Effector memory CD8-positive, alpha-beta T cell (primary cell): ENCODE data around the gene EGFLAM.

Experiments
- ATAC-seq: fragments of 150-1000 bp; cut with Tn5 transposase; replicated peaks from 2 replicates; pipeline ENCODE4 v1.10.0; 2021; ENCODE audit warnings: mild to moderate bottlenecking, moderate library complexity
- DNase-seq, 3 experiments: peaks; one replicate each; pipeline ENCODE4 v3.0.0; 2021
- H3K27ac Mint-ChIP-seq, 2 donors: one replicate each; pipeline ENCODE4 v1.8.0; 2022; ENCODE audit warnings: mild to moderate bottlenecking in 2 of 2, mixed read lengths in 2 of 2, moderate library complexity in 2 of 2
- H3K27me3 Mint-ChIP-seq, 2 donors: one replicate each; pipeline ENCODE4 v1.8.0; 2022; ENCODE audit warnings: mixed read lengths in 2 of 2
- H3K36me3 Mint-ChIP-seq: one replicate; pipeline ENCODE4 v1.8.0; 2022; ENCODE audit warnings: mild to moderate bottlenecking, moderate library complexity, mixed read lengths; ENCODE audit not compliant: insufficient read depth
- H3K4me1 Mint-ChIP-seq, 2 donors: one replicate each; pipeline ENCODE4 v1.8.0; 2022; ENCODE audit warnings: low read depth in 2 of 2, mixed read lengths in 2 of 2
- H3K4me3 Mint-ChIP-seq, 2 donors: one replicate each; pipeline ENCODE4 v1.8.0; 2022; ENCODE audit warnings: mild to moderate bottlenecking in 2 of 2, mixed read lengths in 2 of 2, moderate library complexity in 2 of 2
- H3K9me3 Mint-ChIP-seq, 2 donors: one replicate each; pipeline ENCODE4 v1.8.0; 2022; ENCODE audit warnings: mixed read lengths in 2 of 2

The EGFLAM gene

DNA sequence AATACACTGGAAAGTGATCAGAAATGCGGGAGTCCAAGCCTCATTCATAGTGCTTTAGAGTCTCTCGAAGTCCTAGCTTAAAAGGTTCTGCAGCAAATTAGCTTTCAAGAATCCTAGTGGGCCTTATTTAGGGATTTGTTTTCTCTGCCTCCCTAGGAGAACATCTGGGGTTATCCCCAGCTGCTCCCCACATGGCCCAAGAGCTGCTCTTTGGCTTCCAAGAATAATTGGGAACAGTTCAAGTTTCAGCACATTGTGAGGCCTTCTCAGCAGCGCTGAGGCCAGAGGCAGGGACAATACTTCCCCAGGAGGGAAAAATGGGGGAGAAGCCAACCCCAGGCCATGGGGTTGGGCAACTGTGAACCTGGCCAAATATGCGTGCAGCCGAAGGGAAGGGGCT is 189.4 kb downstream of the EGFLAM start:
- no peak for DNase-seq
- no peak overlapping the region for H3K4me3 Mint-ChIP-seq
- H3K36me3 Mint-ChIP-seq, result no peaks in the 10 kb centered on the region

DNA sequence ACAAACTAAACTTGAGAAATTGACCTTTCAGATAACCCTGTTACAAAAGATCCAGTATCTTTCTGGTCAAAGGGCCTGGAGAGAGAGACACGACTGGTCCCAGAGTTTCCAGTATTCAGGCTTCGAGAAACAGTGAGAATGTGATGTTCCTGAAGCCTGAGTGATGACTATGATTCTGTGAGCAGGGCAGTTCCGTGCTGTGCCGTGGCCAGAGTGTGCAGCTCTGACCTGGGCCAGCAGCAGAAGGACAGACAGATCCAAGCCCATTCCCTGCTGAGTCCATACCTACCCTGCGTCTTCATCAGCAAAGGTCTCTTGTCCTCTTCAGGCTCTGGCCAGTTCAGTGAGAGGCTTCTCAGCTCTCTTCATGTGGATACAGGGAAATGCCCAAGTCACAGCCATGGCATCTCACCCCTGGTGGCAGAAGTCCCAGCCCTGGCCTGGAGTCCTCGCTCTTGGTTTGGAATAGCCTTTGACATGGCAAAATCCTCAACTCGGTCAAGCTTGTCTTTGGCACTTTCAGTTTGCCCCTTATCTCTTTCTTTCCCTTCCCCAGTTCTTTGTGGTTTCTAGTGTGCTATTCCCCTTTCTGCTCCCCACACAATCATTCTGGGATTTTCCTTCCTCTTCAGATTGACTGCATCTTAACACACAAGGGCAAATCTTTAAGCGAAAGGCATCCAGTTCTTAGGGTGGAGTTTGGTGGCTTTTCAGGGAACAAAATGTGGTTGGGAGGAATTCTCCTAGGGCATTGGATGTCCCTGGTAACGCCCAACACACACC is 190.4 kb downstream of the EGFLAM start:
- Mint-ChIP-seq H3K27ac (no peak overlapping the region), H3K4me3 (no peak overlapping the region), H3K27me3 (peaks cover 57 to 80% of the 10 kb centered on the region in 2 donors), H3K9me3 (no peaks in the 10 kb centered on the region), H3K4me1 (peaks cover 14 to 29% of the 10 kb centered on the region in 2 donors), H3K36me3 (peaks cover 3% of the 10 kb centered on the region)
- ATAC-seq, result no peak
- DNase-seq, result no peak

More for the DNA sequence above, 189.4 kb downstream of the EGFLAM start:
- no peak overlapping the region for H3K27ac Mint-ChIP-seq
- H3K4me1 Mint-ChIP-seq, result peaks cover 5 to 20% of the 10 kb centered on the region in 2 donors
- peaks cover 57 to 75% of the 10 kb centered on the region in 2 donors for H3K27me3 Mint-ChIP-seq
- H3K9me3 Mint-ChIP-seq, result no peaks in the 10 kb centered on the region
- no peak for ATAC-seq

DNA sequence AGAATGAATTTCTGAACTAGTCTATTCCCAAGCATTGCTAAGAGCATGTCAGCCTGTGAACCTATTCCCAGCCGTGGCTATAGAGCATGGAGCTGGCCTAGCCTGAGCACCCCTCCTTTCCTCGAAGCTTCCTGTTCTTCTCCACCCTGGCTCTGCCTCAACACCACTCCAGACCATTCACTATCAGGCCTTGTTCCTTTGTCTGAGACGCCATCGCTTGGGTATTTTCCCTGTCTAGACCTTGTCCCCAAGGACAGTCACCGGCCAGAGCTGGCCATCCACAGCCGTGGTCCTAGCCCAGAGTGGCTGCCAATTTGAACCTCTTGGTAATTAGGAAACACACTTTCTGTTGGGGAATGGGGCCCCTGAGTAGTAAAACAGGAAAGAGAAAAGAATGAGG is 192.3 kb downstream of the EGFLAM start:
- no peak for DNase-seq
- H3K36me3 Mint-ChIP-seq, result peaks cover 7% of the 10 kb centered on the region
- H3K27ac Mint-ChIP-seq, result no peak overlapping the region
- no peak overlapping the region for H3K4me3 Mint-ChIP-seq
- ATAC-seq, result no peak
- H3K9me3 Mint-ChIP-seq, result no peaks in the 10 kb centered on the region
- peaks cover 62 to 79% of the 10 kb centered on the region in 2 donors for H3K27me3 Mint-ChIP-seq
- H3K4me1 Mint-ChIP-seq, result peaks cover 26 to 46% of the 10 kb centered on the region in 2 donors

DNA sequence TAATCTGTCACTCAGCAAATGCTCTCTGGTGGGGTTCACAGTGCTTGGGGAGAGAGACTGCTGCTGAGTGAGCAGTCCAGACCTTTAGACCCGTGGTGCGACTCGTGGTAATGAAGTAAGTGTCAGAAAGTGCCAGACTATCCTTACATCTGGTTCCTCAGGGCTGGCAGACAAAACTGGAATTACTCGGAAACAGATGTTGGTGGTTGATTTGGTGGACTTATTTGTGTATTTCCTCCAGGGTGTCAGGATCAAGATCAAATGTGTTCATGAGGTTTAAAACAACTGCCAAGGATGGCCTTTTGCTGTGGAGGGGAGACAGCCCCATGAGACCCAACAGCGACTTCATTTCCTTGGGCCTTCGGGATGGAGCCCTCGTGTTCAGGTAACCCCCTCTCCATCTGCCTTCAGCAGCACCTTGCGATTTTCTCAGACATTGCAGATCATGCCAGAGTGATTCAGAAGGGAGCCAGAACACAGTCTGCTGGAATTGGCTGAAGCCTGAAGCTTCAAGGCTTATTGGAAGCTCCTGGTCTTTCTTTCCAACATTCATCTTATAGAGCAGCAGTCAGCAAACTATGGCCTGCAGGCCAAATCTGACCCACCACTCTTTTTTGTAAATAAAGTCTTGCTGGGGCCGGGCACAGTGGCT is 192.8 kb downstream of the EGFLAM start:
- peaks cover 7% of the 10 kb centered on the region for H3K36me3 Mint-ChIP-seq
- no peak overlapping the region for H3K27ac Mint-ChIP-seq
- H3K27me3 Mint-ChIP-seq, result peaks cover 63 to 79% of the 10 kb centered on the region in 2 donors
- ATAC-seq, result no peak
- H3K4me1 Mint-ChIP-seq, result peaks cover 30 to 50% of the 10 kb centered on the region in 2 donors
- H3K9me3 Mint-ChIP-seq, result no peaks in the 10 kb centered on the region
- DNase-seq, result no peak
- no peak overlapping the region for H3K4me3 Mint-ChIP-seq

DNA sequence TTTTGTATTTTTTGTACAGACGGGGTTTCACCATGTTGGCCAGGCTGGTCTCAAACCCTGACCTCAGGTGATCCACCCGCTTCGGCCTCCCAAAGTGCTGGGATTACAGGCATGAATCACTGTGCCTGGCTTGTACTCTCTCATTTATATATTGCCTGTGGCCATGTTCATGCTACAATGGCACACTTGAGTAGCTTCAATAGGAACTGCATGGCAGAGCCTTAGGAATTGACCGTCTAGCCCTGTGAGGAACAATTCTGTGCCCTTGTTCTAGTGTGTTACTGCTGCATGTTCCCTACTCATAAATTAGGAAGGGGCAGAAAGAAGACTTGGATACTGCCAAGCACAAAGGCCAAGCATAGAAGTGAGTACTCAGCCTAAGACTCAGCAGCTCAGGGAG is 193.8 kb downstream of the EGFLAM start:
- no peak for DNase-seq
- no peaks in the 10 kb centered on the region for H3K9me3 Mint-ChIP-seq
- no peak for ATAC-seq
- peaks cover 7% of the 10 kb centered on the region for H3K36me3 Mint-ChIP-seq
- peaks cover 30 to 47% of the 10 kb centered on the region in 2 donors for H3K4me1 Mint-ChIP-seq
- no peak overlapping the region for H3K27ac Mint-ChIP-seq
- H3K27me3 Mint-ChIP-seq, result peaks cover 63 to 79% of the 10 kb centered on the region in 2 donors
- H3K4me3 Mint-ChIP-seq, result no peak overlapping the region

DNA sequence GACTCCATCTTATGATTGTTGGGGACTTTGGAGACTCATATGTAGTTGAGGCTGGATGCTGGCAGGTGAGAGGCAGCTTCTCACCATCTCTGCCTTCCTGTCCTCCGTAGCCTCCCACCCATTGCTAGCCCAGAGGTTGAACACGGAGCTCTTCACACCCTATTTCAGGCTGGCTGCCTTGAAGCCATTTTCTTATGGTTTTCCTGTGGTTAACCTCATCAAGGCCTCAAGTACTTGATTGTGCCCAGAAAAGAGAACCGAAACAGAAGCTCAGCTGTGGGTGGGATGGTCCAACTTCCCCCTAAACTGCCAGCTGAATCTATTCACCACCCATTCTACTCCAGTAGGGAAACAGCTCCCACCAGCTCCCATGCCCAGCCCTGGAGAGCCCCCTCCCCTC is 195.1 kb downstream of the EGFLAM start:
- Mint-ChIP-seq H3K4me3 (peak overlapping the region; percentile 60 to 67), H3K27me3 (peaks cover 61 to 77% of the 10 kb centered on the region in 2 donors), H3K36me3 (peaks cover 7% of the 10 kb centered on the region), H3K9me3 (no peaks in the 10 kb centered on the region), H3K27ac (peak overlapping the region; percentile 74 to 85), H3K4me1 (peaks cover 30 to 47% of the 10 kb centered on the region in 2 donors)
- DNase-seq (peak; percentile 55 to 56 (median 56)), ATAC-seq (peak; percentile 94)

DNA sequence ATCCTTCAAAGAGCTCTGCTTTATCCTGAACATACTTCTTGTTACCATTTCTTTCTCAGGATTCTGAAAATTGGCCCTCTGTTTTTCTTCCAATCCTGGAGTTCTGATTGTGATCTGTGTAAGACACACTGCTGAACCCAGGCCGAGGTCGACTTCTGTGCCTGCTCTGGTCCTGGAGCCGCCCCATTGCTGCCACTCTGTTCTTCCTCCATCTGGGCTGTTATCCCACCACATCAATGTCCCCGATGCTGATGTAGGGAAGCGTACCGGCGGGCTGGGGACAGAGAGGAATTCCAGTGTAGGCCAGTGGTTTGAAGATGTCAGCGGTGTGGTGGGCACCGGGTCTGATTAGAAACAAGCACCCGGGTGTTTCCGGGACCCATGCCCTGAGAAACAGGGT is 195.6 kb downstream of the EGFLAM start:
- H3K27ac Mint-ChIP-seq, result peak overlapping the region; percentile 74 to 85
- peaks cover 7% of the 10 kb centered on the region for H3K36me3 Mint-ChIP-seq
- ATAC-seq (no peak), DNase-seq (no peak)
- no peaks in the 10 kb centered on the region for H3K9me3 Mint-ChIP-seq
- peak overlapping the region; percentile 60 to 67 for H3K4me3 Mint-ChIP-seq
- peaks cover 61 to 77% of the 10 kb centered on the region in 2 donors for H3K27me3 Mint-ChIP-seq
- H3K4me1 Mint-ChIP-seq, result peaks cover 30 to 47% of the 10 kb centered on the region in 2 donors

DNA sequence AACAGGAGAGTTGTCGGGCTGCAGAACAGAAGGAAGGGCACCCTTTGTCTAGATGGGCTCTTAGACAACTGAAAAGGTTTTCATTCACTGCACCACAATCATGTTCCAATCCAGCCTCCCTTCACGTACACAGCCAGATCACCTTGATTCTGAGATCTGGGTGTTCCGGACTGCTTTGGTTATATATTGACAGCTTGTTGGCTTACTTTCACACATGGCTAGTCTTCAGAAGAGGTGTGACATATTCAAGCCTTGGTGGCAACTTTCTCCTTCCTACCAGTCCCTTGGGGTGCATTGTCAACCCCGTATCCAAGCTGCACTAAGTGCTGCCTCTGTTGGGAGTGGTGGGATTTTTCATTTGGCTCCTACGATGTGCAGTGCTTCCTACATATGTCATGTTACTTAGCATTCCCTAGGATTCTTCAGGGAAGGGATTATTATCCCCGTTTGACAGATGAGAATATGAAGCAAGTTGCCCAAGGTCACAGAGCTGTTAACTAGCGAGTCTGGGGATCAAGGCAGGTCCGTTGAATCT is 197.5 kb downstream of the EGFLAM start:
- peak overlapping the region; percentile 51 to 60 for H3K4me3 Mint-ChIP-seq
- H3K36me3 Mint-ChIP-seq, result peaks cover 7% of the 10 kb centered on the region
- peak overlapping the region in 1 of 2 donors; percentile 48 for H3K27ac Mint-ChIP-seq
- peaks cover 59 to 77% of the 10 kb centered on the region in 2 donors for H3K27me3 Mint-ChIP-seq
- peaks cover 28 to 42% of the 10 kb centered on the region in 2 donors for H3K4me1 Mint-ChIP-seq
- DNase-seq, result peak; percentile 9 to 12 (median 10)
- peak; percentile 60 for ATAC-seq
- H3K9me3 Mint-ChIP-seq, result no peaks in the 10 kb centered on the region

DNA sequence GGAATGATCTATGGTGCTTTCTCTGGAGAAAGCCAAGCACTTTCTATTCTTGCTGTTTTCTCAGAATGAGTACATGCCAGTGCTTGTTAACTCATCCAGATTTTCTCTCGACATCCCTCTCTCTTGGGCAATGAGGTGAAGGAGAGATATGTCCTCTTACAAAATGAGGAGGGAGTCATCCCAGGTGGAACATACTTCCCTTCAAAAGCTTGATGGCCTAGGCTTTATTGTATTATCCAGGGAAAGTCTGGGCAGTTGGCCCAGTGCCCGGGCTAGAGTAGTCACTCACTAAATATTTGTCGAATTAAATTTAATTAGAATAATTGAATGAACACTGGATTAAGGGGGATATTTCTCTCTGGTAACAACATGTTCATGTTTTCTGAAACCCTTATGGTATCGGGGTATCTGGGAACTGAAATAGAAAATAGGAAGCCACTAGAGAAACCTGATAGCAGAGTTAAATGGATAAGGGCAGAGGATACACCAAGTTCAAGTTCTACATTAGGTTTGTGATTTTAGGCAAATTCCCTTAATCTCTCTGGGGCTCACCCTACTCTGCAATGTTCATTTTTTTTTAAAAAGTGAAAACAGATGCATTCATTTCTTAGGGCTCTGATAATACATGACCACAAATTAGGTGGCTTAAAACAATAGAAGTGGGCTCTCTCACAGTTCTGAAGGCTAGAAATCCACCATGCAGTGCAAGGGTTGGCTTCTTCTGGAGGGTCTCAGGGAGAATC is 198.5 kb downstream of the EGFLAM start:
- H3K4me3 Mint-ChIP-seq, result no peak overlapping the region
- ATAC-seq (no peak), DNase-seq (no peak)
- peaks cover 28 to 39% of the 10 kb centered on the region in 2 donors for H3K4me1 Mint-ChIP-seq
- H3K9me3 Mint-ChIP-seq, result no peaks in the 10 kb centered on the region
- no peak overlapping the region for H3K27ac Mint-ChIP-seq
- peaks cover 53 to 75% of the 10 kb centered on the region in 2 donors for H3K27me3 Mint-ChIP-seq
- H3K36me3 Mint-ChIP-seq, result peaks cover 7% of the 10 kb centered on the region

DNA sequence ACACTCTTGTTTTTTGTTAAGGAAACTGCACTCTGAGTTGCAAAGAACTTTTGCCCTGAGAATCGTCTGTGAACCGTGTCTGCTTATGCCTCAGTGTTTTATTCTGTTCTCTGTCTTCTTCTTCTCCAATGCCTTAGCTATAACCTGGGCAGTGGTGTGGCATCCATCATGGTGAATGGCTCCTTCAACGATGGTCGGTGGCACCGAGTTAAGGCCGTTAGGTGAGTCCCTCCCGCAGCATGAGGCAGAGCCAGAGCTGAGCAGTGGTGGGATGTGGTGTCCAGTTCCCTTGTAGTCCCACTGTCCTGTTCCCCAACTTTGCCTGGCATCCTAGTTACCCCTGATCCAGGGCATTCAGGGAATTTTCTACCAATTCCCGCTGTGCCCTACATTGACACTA is 199.8 kb downstream of the EGFLAM start:
- no peak overlapping the region for H3K4me3 Mint-ChIP-seq
- H3K36me3 Mint-ChIP-seq, result peaks cover 7% of the 10 kb centered on the region
- H3K27me3 Mint-ChIP-seq, result peaks cover 56 to 74% of the 10 kb centered on the region in 2 donors
- no peaks in the 10 kb centered on the region for H3K9me3 Mint-ChIP-seq
- DNase-seq, result no peak
- H3K4me1 Mint-ChIP-seq, result peaks cover 27 to 33% of the 10 kb centered on the region in 2 donors
- no peak overlapping the region for H3K27ac Mint-ChIP-seq
- ATAC-seq, result no peak

DNA sequence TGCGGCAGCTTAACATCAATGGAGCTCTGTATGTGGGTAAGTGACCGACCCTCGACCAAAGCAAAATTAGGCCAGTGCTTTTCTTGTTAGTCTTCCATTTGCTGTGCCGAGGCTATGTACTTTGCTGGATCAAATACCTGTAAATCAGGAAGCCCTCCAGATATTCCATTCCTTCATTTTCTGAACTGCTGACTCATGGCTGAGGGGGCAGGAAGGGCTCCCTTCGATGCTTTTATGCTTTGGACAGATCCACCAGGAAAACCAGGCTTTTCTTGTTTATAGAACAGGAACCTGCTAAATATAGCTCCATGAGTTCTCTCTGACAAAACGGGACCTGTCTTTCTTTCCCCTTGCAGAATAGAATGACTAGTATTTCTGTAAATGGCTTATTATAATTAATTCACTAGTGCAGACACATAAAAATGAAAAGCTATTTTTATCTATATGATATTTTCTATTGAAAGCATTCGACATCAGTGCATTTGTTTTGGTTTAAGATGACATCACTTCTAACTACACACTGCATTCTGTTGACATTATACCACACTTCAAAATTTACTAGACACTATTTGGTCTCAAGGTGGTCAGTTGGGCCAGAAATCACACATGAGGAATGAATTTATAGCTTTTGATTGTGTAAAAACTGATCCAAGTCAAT is 204.7 kb downstream of the EGFLAM start:
- H3K4me1 Mint-ChIP-seq, result peaks cover 5% of the 10 kb centered on the region in 2 donors
- no peak overlapping the region for H3K27ac Mint-ChIP-seq
- no peaks in the 10 kb centered on the region for H3K36me3 Mint-ChIP-seq
- H3K4me3 Mint-ChIP-seq, result no peak overlapping the region
- ATAC-seq (no peak), DNase-seq (no peak)
- H3K9me3 Mint-ChIP-seq, result no peaks in the 10 kb centered on the region
- peaks cover 29 to 42% of the 10 kb centered on the region in 2 donors for H3K27me3 Mint-ChIP-seq

DNA sequence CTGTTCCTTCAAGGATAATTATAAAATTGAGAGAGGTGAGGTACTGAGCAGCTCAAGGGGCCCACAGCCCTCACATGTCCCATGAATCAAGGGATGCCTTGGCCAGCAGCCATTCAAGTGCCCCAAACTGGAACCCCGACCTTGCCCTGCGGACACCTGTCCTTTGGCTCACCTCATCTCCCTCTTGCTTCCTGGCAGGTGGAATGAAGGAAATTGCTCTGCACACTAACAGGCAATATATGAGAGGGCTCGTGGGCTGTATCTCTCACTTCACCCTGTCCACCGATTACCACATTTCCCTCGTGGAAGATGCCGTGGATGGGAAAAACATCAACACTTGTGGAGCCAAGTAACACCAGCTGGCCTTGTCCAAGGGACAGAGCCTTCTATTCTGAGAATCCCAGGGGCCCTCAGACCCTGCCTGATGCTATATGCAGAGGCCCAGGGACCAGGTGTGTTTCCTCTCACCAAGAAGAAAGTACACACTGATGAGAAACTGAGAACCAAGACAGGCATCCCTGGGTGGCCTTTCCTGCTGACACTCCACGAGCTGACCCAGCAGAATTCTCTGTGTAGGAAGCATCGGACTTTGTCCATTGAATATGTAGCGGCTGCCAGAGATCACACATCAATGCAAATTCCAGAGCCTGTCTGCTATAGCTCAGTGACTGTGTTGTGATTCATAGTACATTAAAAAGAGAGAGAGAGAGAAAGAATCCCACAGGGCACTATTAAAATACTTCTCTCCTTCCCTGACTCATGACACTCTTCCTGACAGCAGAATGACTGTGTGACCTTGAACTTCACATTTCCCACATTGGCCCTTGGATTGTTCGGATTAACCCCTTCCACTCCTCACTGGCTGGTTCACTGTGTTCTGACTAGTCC is 205.5 kb downstream of the EGFLAM start:
- Mint-ChIP-seq H3K4me1 (peaks cover 5% of the 10 kb centered on the region in 2 donors), H3K27ac (no peak overlapping the region), H3K4me3 (no peak overlapping the region), H3K36me3 (no peaks in the 10 kb centered on the region), H3K9me3 (no peaks in the 10 kb centered on the region), H3K27me3 (peaks cover 33 to 35% of the 10 kb centered on the region in 2 donors)
- DNase-seq, result no peak
- no peak for ATAC-seq
